ENCODE measurements around the gene PAPPA.

PAPPA gene

GRCh38 chr9:116377179-116377798 lies 223.7 kb downstream of the PAPPA start:
- no peak for DNase-seq (ENCODE audit: extremely low read depth in 1 of 2, low read depth in 1 of 2)

- DNase-seq (ENCODE audit: extremely low read depth in 1 of 2, low read depth in 1 of 2), result no peak
Measured at GRCh38 chr9:116378873-116379272, 225.3 kb downstream of the PAPPA start.

- no peak for DNase-seq (ENCODE audit: extremely low read depth in 1 of 2, low read depth in 1 of 2)
Measured at GRCh38 chr9:116379821-116380220, 226.2 kb downstream of the PAPPA start.

GRCh38 chr9:116380496-116380995 lies 227.0 kb downstream of the PAPPA start:
- no peak for DNase-seq (ENCODE audit: extremely low read depth in 1 of 2, low read depth in 1 of 2)

GRCh38 chr9:116381350-116381749 lies 227.8 kb downstream of the PAPPA start:
- no peak for DNase-seq (ENCODE audit: extremely low read depth in 1 of 2, low read depth in 1 of 2)

- DNase-seq (ENCODE audit: extremely low read depth in 1 of 2, low read depth in 1 of 2), result no peak
Measured at GRCh38 chr9:116382053-116382452, 228.5 kb downstream of the PAPPA start.

GRCh38 chr9:116383133-116383532 lies 229.5 kb downstream of the PAPPA start:
- no peak for DNase-seq (ENCODE audit: extremely low read depth in 1 of 2, low read depth in 1 of 2)

GRCh38 chr9:116383936-116384335 lies 230.3 kb downstream of the PAPPA start:
- no peak for DNase-seq (ENCODE audit: extremely low read depth in 1 of 2, low read depth in 1 of 2)

- no peak for DNase-seq (ENCODE audit: extremely low read depth in 1 of 2, low read depth in 1 of 2)
Measured at GRCh38 chr9:116387934-116388698, 234.5 kb downstream of the PAPPA start.

GRCh38 chr9:116389541-116390302 lies 236.1 kb downstream of the PAPPA start:
- DNase-seq (ENCODE audit: extremely low read depth in 1 of 2, low read depth in 1 of 2), result no peak

- DNase-seq (ENCODE audit: extremely low read depth in 1 of 2, low read depth in 1 of 2), result no peak
Measured at GRCh38 chr9:116390303-116391228, 237.0 kb downstream of the PAPPA start.

- no peak for DNase-seq (ENCODE audit: extremely low read depth in 1 of 2, low read depth in 1 of 2)
Measured at GRCh38 chr9:116391306-116391900, 237.8 kb downstream of the PAPPA start.

GRCh38 chr9:116393198-116393597 lies 239.6 kb downstream of the PAPPA start:
- no peak for DNase-seq (ENCODE audit: extremely low read depth in 1 of 2, low read depth in 1 of 2)

GRCh38 chr9:116394070-116394469 lies 240.5 kb downstream of the PAPPA start:
- no peak for DNase-seq (ENCODE audit: extremely low read depth in 1 of 2, low read depth in 1 of 2)

- DNase-seq (ENCODE audit: extremely low read depth in 1 of 2, low read depth in 1 of 2), result no peak
Measured at GRCh38 chr9:116394894-116395698, 241.5 kb downstream of the PAPPA start.

GRCh38 chr9:116395699-116396037 lies 242.1 kb downstream of the PAPPA start:
- DNase-seq (ENCODE audit: extremely low read depth in 1 of 2, low read depth in 1 of 2), result no peak

- no peak for DNase-seq (ENCODE audit: extremely low read depth in 1 of 2, low read depth in 1 of 2)
Measured at GRCh38 chr9:116403171-116403570, 249.6 kb downstream of the PAPPA start.

- DNase-seq (ENCODE audit: extremely low read depth in 1 of 2, low read depth in 1 of 2), result no peak
Measured at GRCh38 chr9:116404228-116404627, 250.6 kb downstream of the PAPPA start.

GRCh38 chr9:116405321-116405720 lies 251.7 kb downstream of the PAPPA start:
- no peak for DNase-seq (ENCODE audit: extremely low read depth in 1 of 2, low read depth in 1 of 2)

All from activated CD8-positive, alpha-beta memory T cell treated with anti-CD3 and anti-CD28 coated beads for 1 hour (primary cell).